GM19238 (cell line): ENCODE measurements around the gene TPPP.
"Not testable (repeated sequence)": the region's sequence is repeated elsewhere in the genome, so short reads cannot be mapped to it uniquely, and the experiment has no call there.

ENCODE experiments used
- DNase-seq: peaks from one replicate; pipeline ENCODE4 v3.0.0; 2011; ENCODE audit warnings: low spot score; ENCODE audit not compliant: insufficient read length

TPPP gene

GRCh38 chr5:694042-694431 lies 885 bp upstream of the TPPP start:
- not testable (repeated sequence) for DNase-seq

DNA sequence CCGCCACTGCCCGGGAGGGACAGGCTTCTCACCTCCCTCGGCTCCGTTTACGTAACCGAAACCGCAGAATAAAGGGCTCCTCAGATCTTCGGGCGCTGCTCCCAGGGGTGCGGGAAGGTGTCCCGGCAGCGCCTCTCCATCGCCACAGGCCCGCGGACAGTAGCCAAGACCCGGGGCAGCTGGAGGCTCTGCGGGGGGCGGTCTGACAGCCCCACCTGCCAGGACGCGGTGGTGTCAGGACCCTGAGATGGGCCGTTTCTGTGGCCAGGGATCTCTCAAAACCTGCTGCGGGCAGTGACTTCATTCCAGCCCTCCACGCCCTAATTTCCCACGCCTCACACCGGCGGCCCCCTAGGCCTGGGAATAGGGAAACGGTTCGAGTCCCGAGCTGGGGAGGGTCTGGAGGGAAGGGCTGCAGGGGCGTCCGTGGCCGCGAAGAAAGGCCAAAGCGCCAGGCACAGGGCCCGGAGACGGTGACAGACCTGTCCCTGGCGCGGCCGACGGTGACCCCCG lies 567 bp downstream of the TPPP start:
- not testable (repeated sequence) for DNase-seq

GRCh38 chr5:691817-692528 lies 1.2 kb downstream of the TPPP start:
- DNase-seq: no peak

- DNase-seq: not testable (repeated sequence)
These were observed 2.1 kb downstream of the TPPP start for GRCh38 chr5:691049-691448.

- not testable (repeated sequence) for DNase-seq
These were observed 2.9 kb downstream of the TPPP start for GRCh38 chr5:690293-690692.

DNA sequence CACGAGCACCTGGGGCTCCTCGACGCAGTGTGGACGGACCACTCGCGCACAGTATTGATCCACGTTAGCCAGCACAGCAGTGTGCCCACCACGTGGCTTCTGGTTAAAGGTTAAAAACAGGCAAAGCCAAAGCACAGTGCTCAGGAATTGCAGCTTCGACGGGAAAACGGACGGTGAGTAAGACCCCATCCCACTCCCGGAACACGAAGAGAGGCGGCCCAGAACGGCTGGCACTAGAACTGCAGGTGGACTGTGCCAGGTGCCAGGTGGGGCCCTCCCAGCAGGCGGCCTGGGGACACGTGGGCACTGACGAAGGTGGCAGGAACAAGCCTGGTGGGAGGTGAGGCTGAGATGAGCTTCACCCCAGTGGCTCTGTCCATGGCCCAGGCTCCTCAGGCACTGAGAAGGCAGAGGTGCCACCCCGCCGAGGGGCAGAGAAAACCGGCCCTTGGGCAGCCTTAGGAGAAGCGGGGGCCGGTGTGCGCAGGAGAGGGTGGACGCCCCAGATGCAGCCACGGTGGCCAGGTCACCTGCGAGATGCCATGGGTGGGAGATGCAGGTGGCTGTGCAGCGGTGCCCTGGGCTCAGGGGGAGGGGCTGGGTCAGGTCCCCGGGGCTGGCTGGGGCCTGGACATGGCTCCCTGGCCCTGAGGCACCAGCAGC lies 4.7 kb downstream of the TPPP start:
- DNase-seq: not testable (repeated sequence)

DNA sequence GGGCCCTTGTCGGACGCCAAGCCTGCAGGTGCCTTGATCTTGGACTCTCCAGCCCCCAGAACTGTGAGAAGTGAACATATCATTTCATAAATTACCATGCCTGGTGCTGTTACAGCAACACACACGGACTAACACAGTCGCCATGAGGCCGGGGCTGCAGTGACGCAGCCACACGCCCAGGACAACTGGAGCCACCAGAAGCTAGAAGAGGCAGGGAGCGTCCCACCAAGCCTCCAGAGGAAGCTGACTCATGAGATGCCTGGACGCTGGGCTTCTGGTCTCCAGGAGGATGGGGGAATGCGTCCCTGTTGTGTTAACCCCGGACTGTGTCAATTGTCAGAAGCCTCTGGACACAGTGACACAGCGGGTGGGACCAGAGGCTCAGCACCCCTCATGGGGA lies 6.2 kb downstream of the TPPP start:
- not testable (repeated sequence) for DNase-seq

- not testable (repeated sequence) for DNase-seq
These were observed 7.0 kb downstream of the TPPP start for GRCh38 chr5:686172-686523.

DNA sequence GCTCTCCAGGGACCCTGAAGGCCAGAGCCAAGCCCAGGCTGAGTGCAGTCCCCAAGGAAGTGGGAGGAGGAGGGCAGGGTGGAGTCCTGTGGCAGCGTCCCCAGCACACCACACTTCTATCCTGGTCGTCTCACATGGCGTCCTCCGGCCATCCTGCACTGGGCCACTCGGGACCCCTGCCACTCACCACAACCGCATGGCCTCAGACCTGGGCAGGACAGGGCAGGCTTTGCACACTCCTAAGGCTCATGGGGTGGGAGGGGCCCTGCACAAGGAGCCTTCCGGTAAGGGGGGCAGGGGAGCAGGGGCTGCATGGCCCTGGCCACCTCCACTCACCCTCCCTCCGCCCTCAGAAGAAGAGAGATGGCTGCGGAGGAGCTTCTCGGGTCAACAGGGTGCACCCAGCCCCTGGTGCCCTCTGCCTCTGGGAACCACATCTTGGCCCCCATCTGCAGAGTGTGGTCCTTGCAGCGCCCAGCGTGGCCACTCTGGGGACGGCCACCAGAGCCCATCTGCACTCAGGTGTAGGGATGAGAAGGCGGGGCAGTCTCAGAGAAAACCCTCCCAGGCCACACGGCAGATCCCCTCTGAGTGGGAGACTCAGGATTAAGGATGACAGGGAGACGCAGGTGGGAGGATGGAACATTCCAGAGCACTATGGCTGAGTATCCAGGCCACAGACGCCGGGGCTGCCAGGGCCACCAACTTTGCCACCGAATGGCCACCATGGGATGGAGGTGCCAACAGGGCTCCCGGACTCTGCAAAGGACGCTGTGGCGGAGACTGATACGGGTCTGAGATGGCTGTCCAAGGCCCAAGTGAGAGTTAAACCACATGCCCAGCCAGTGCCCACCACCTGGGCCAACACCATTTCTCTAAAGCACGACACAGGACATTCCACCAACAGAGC lies 7.6 kb downstream of the TPPP start:
- DNase-seq: no peak

GRCh38 chr5:684751-685216 lies 8.4 kb downstream of the TPPP start:
- DNase-seq: no peak

- no peak for DNase-seq
These were observed 9.3 kb downstream of the TPPP start for GRCh38 chr5:683551-684481.

GRCh38 chr5:682651-683358 lies 10.3 kb downstream of the TPPP start:
- not testable (repeated sequence) for DNase-seq

GRCh38 chr5:682216-682615 lies 10.9 kb downstream of the TPPP start:
- DNase-seq: not testable (repeated sequence)

DNA sequence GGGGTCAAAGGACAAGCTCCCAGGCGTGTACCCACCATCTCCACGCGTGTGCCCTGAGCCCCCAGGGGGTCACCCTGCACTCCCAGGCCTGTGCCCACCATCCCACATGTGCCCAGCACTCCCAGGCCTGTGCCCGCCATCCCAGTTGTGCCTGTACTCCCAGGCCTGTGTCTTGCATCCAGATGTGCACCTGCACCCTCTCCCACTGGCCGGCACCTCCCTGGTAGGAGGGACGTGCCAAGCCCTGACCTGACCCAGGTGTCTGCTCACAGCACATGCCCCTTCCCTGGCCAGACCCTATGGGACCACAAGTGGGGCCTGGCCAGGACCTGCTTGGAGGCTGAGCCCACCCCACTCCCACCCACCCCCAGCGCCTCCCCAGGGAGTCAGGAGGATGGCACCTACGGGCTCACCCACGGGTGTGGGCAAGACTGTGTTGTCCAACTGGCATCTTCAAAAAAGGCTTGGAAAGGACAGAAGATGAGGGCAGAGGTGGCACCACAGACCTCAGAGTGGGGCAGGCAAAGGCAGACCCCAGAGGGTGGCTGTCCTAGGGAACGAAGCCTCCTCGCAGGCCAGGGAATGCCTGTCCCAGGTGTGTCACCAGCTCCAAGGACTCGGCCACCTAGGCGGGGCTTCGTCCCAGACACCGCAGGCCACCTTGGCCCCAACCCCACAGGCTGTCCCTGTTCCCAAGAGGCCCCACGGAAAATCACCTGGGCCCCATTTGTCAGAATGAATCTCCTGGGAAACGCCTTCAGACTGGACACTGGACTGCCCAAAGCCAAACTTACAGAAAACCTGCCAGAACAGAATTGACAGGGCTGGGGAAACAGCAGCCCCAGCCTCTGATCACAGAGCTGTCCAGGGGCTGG lies 11.6 kb downstream of the TPPP start:
- not testable (repeated sequence) for DNase-seq

DNA sequence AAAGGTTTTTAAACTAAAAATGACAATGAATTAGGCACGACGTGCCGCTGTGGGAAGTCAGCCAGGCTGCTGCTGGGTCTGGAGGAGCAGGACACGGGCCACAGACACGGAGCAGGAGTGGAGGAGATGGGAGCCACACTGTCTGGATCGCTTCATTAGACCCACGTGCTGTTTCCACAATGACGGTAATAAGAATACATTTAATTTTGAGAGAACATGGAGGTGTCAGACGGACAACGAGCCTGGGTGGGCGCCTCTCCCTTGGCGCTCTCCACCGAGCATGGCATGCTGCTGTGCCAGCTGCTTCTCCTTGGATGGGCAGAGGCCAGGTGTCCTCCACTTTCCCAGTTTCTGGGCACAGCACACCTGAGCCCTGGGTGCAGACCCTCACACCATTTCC lies 12.3 kb downstream of the TPPP start:
- not testable (repeated sequence) for DNase-seq

- not testable (repeated sequence) for DNase-seq
These were observed 12.9 kb downstream of the TPPP start for GRCh38 chr5:680118-680795.

- not testable (repeated sequence) for DNase-seq
These were observed 13.8 kb downstream of the TPPP start for GRCh38 chr5:679166-679895.

GRCh38 chr5:678521-678920 lies 14.6 kb downstream of the TPPP start:
- not testable (repeated sequence) for DNase-seq
